GM19328 (cell line): ENCODE measurements around the gene LRSAM1.

Source experiments
- ATAC-seq: cut with Tn5 transposase; IDR thresholded peaks from one replicate; pipeline ENCODE4 v1.9.1; 2021; ENCODE audit warnings: mild to moderate bottlenecking, moderate library complexity; ENCODE audit not compliant: unreplicated experiment

Gene LRSAM1

DNA sequence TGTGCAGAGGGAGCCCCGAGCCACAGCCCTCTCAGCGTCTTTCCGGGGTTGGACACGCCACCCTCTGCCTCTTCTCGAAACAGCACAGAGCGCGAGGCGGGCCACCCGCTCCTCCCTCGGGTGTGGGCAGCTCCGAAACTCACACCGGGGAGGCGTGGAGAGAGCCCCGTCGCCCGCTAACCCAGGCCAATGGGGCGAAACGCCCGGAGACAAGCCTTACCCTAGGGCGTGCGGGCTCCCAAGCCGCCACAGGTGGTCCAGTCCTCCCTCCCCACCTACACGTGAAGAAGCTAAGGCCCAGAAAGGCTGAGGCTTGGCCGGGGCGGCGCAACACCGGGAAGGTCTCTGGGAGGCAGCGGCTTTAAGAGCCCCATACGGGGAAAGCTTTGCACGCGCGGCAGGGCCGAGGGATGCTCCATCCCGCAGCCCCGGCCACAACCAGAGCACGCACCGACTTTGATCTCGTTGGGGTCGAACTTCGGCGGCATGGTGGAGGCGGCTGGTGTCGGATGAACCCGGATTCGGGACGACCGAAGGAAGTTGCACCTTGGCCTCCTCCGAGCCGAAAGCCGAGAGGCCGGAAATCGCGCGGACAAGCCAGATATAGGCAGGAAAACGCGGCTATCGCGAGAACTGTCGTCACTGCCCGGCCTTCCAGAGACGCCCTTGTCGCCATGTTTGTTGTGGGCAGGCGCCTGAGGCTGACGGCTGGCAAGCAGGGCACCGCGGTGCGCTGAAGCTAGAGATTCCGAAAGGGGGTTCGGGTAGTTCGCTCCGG lies at the start of gene LRSAM1, which contains the start of gene RPL12:
TSS of gene LRSAM1 (plus strand) at position 681 of the 778 bp plus-strand sequence. CDS start 3,018 bp downstream, outside the sequence.
TSS of gene RPL12 (minus strand) at position 577 of the 778 bp plus-strand sequence. CDS start at position 488, 89 bp downstream.
- peak; percentile 60 for ATAC-seq

DNA sequence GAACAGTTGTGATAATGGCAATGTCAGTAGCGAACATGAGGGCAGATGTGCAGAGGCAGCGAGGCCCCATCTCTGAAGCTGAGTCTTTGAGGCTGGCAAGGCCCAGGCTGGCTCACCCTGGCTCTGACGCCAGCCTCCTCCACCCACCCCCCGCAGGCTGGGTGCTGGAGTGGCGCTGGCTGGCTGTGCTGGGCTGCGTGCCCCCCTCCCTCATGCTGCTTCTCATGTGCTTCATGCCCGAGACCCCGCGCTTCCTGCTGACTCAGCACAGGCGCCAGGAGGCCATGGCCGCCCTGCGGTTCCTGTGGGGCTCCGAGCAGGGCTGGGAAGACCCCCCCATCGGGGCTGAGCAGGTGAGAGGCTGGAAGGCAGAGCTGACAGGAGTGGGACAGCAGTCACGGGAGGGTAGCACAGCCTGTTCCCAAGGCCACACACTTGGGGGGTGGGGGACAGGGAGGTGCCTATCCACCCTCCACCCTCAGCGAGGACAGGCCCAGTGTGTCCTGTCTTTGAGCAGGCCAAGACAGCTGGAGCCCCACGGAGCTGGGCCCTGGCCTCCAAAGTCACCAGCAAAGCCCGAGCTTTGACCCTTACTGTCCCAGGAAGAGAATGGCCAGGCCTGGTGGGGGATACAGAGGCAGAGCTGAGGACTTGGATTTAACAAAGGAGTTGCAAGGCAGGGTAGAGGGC lies 48.8 kb upstream of the LRSAM1 start:
- no peak for ATAC-seq

DNA sequence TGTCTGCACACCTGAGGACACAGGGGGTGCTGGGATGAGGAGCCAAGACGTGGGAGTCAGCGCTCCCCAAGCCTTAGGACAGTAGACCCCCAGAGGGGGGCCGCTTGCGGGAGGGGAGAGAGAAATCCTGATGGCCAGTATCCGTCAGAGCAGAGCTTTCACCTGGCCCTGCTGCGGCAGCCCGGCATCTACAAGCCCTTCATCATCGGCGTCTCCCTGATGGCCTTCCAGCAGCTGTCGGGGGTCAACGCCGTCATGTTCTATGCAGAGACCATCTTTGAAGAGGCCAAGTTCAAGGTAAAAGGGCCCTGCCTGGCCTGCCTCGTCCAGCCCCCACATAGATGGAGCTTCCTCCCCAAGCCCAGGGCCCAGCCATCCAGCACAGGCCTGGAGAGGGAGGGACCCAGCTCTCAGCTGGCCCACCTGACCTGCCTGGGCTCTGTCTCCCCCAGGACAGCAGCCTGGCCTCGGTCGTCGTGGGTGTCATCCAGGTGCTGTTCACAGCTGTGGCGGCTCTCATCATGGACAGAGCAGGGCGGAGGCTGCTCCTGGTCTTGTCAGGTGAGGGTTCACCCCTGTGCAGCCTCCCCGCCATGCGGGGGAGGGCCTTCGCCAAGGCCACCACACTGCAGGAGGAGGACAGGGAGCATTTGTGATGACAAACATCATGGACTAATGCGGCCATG lies 47.7 kb upstream of the LRSAM1 start:
- no peak for ATAC-seq

DNA sequence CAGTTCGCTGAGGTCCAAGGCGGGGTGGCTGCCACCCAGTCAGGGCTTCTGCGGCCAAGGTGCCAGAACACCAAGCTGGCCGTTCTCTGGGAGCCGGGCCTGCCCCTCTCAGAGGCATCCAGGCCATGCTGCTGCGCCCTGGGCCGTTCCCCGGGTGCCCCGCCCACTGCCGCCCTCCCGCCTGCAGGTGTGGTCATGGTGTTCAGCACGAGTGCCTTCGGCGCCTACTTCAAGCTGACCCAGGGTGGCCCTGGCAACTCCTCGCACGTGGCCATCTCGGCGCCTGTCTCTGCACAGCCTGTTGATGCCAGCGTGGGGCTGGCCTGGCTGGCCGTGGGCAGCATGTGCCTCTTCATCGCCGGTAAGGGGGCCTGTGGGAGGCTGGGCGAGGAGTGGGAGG lies 46.7 kb upstream of the LRSAM1 start:
- ATAC-seq: no peak

DNA sequence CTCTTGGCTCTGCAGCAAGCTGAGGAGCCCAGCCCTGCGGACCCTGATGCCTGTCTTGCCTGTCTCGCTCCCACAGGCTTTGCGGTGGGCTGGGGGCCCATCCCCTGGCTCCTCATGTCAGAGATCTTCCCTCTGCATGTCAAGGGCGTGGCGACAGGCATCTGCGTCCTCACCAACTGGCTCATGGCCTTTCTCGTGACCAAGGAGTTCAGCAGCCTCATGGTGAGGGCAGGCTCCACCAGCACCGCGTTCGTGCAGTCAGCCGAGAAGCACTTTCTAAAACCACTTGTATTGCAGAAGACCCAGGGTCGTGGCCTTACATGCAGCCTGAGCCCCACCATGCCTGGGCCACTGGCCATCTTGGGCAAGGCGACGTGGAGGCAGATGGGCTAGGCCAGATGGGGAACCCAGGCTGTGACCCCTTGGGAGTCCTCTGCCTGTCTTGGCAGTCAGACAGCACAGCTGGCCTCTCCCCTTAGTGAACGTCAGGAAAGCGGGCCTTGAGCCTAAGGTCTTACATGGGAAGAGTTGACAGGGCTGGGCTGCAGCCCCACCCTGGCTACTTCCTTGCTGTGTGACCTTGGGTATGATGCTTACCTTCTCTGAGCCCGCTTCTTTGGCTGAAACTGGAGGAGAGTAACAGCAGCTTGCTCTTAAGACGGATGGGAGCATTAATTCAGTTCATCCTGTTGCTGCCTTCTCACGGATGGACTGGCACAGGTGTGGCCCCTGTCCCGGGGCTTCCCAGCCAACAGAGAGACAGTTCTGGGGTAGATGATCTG lies 45.8 kb upstream of the LRSAM1 start:
- no peak for ATAC-seq

DNA sequence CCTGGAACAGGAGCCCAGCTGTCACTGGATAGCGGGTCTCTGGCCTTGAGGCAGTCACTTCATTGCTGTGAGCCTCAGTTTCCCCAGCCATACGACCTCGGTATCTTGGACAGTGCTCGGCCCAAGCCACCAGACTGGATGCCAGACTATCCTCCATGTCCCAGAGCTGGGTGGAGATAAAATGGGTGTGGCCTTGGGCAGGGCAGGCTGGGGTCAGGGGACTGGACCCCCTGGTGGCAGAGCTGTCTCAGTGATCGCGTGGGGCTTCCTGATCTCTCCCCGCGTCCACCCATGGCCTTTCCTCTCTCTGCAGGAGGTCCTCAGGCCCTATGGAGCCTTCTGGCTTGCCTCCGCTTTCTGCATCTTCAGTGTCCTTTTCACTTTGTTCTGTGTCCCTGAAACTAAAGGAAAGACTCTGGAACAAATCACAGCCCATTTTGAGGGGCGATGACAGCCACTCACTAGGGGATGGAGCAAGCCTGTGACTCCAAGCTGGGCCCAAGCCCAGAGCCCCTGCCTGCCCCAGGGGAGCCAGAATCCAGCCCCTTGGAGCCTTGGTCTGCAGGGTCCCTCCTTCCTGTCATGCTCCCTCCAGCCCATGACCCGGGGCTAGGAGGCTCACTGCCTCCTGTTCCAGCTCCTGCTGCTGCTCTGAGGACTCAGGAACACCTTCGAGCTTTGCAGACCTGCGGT lies 44.4 kb upstream of the LRSAM1 start:
- no peak for ATAC-seq

DNA sequence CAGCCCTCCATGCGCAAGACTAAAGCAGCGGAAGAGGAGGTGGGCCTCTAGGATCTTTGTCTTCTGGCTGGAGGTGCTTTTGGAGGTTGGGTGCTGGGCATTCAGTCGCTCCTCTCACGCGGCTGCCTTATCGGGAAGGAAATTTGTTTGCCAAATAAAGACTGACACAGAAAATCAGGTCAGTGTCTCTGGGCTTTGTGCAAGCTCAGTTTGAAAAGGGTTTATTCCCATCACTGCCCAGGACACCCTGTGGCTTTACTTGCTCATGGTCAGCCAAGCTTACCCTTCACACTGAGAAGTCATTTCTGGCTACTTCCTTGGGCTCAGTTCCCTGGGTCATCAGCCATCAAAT lies 43.8 kb upstream of the LRSAM1 start:
- no peak for ATAC-seq

DNA sequence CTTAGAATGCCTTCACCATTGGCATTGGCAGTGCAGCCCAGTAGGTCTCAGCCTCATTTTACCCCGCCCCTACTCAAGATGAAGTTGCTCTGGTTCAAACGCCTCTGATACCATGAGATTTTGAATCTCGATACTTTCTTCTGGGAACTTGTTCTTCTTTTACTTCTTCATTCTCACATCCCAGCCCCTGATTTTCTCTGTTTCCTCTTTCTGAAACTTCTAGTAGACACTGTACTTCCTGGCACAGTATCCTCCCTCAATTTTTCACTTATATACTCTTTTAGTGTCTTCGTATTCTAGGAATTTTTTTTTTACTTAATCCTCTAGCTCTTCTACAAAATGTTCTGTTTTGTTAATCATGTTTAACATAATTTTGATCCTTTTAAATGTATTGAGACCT lies 40.2 kb upstream of the LRSAM1 start:
- ATAC-seq: no peak

DNA sequence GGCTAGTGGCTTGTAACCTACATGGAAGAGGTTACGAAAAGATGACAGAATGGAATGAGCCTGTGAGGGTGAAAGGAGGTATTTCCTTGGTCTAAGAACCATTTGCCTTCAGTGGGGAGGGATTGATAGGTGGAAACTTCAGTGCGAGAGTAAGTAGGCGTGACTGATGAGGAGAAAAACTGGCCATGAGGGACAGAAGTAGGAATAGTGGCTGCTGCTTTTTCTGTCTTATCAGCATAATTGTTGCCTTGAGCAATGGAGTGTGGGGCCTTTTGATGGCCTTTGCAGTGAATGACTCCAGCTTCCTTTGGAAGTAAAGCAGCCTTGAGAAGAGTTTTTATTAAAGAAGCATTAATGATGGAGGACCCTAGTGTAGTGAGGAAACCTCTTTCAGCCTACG lies 36.2 kb upstream of the LRSAM1 start:
- ATAC-seq: no peak

DNA sequence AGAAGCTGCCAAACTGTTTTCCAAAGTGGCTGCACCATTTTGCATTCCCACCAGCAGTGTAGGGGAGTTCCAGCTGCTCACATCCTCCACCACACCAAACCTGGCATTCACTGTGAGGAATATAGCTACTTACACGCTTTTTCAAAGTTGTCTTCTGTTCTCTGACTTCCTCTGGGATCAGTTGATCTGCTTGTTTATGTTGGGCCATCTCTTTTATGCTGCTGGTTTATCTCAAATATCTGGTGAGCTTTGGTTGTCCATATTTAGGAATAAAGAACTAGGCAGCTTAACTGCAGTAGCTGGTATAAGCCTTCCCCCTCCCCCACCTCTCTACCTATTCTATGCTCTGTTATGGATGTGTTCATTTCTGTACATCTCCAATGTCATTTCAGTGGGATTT lies 35.7 kb upstream of the LRSAM1 start:
- no peak for ATAC-seq

DNA sequence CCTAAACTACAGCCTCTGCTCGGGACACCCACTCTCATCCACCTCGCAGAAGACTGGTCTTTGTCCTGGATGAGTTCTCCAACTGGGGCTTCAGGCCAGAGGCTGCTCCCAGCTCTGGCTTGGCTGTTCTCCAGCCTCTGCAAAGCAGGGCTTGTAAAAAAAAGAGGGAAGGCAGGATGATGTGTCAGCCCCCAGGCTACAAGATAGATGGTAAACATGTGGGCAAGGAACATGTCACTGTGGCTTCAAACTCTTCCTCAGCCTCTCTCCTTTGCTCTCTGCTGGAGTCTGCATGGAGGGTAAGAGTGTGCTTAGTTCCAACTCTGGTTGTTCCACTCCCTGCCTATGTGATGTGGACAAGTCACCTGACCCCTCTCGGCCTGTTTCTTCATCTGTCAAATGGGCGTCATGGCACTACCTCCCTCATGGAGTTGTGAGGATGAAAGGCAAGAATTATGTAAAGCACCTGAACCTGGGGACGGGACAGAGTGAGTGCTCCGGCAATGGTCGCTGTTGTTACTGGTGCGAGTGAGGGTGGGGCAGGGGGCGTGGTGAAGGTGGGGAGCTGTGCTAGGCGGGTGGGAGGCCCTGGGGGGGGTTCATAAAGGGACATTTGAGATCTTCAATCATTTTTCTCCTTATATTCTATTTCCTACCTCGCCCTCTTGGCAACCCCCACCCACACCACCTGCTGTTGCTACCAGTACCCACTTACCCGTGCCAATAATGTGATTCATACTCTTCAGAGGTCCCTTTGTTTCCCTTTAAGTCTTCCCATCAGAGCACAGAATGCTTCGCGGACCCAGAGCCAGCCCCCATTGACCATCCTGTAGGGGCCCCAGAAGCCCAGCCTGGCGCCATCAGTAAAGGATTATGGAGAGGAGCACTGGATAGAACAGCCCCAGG lies 33.9 kb upstream of the LRSAM1 start:
- ATAC-seq: no peak

DNA sequence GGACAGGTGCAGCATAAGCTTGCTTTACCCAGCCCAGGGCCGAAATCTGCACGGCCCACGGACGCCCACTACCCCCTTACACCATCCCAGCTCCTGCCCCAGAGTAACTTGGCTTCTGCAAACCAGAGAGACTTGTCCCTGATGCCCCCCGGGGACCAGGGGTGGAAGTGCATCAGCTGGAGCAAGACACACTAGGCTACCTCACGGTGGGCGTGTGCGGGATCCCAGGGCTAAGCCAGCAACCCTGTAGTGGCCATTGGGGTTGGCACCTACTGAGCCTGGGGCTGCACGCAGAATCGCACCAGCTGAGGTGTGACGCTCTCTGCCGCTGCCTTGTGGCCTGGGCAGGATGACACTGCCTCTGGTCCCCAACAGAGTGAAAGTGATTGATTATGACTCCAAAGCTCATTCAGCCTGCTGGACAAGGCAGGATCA lies 33.3 kb upstream of the LRSAM1 start:
- ATAC-seq: no peak

DNA sequence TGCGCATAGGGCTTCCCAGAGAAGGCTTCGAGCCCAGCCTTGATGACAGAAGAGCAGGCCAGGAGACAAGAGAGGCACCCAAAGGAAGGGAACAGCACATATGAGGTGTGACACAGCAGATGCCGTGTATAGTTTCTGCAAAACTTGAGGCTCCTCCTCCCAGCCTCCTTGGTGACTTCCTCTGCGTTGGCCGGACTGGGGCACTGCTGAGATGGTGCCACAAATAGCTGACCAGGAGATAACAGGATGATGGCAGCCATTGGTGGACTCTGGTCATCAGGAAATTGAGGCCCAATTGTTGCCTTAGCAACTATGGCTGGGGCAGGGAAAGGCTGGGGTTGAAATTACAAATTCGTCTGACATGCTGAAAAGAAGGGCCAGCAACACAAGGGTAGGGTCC lies 32.0 kb upstream of the LRSAM1 start:
- ATAC-seq: no peak

DNA sequence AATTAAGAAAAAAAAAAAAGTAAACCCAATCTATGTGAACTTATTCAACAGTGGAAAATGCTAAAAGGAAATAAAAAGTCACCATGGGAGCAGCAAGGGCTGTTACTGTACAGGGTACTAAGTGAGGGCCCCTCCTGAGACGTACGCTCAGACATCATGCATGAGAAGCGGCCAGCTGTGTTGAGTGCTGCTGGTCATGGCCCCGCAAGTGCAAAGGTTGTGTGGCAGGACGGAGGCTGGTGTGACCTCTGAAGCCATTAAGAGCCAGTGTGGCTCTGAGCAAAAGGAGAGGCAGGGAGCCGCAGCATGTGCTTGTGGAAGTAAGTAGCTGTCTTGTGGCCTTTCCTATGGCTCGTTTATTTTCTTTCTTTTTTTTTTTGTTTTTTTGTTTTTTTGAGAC lies 30.3 kb upstream of the LRSAM1 start:
- no peak for ATAC-seq

DNA sequence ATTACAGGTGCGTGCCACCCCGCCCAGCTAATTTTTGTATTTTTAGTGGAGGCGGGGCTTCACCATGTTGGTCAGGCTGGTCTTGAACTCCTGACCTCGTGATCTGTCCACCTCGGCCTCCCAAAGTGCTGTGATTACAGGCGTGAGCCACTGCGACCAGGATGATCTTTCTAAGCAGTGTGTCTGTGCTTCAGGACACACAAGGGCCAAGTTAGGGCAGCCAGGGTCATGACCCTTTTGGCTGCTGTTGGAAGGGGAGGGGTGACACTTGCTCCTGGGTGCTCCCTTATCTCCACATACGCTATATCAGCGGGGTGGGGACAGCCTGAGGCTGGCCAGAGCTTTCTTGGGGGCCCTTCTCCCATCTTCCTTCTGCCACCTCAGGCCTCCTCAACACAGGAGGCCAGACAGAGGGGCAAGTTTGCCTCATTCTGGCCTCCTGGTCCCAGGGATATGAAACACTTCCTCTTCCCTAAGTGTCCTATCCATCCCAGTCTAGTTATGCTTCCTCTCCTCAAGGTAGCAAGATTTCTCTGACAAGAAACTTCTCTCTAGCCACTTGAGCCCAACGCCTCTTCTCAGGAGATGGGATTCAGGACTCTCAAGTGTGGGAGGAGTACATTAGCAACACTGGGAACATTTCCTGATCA lies 29.1 kb upstream of the LRSAM1 start:
- ATAC-seq: no peak

DNA sequence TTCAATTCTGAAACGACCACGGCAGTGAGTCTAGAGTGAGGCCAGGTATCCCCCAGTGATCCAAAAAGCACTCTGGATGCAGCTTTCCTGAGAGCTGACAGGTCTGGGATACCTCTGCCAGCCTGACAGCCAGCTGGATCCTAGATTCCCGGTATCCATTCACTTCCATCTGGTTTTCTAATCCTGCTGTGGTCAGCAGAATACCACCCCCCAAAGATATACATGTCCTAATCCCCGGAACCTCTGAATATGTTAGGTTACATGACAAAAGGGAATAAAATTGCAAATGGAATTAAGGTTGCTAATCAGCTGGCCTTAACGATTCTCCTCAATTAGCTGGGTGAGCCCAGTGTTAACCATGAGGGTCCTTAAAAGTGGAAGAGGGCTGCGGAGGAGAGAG lies 28.5 kb upstream of the LRSAM1 start:
- no peak for ATAC-seq

DNA sequence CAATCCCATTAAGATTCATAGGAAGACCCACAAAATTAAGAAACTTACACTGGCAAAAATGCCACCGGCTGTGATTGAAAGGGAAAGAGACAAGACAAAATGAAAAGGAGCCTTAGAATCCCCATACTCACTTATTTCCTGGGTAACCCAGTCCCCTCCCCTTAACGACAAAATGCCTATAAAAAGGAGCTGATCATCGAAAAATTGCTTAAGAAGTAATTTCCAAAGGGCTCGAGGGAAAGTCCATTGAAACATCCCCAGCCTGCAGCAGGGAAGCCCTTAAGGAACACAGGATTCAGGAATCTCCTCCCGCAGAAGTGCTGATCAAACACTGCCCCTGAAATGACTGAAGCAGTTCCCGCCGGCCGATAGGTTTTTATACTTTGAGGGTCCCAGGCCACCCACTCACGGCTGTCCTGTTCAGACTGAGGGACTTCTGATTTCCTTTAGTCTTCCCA lies 27.8 kb upstream of the LRSAM1 start:
- ATAC-seq: no peak

DNA sequence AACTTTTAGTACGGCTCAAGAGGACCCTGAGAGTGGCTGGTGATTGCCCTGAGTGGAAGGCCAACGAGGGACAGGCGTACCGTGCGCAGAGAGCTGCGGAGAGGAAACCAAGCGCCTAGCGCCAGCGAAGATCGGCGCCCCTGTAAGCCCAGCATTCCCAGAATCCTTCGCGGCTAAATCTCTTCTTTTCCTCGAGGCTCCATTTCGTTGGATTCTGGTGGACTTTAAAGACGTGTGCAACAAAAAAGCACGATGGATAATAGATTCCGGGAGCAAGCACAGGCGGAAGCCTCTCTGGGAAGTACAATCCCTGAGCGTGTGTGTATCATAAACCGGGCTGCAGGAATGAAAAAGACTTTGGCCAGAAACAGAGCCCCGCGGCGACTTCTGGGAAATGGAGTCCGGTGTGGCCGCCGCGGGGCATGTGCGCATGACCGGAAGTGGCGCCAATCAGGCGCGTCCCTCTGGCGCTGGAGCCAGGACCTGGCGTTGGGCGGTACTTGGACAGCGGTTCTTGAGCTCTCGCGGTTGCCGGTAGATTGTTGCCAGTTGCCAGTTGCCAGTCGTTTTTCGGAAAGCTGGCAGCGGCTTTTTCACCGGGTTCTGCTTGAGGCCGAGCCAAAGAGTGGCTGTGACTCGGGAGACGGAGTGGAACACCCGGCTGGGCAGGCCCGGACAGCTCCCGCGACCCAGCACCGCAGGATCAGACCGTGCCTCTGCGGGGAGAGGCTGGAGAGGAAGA lies 27.2 kb upstream of the LRSAM1 start, which contains the start of gene ZNF79:
TSS of gene ZNF79 (plus strand) at position 449 of the 742 bp plus-strand sequence. CDS start 406 bp downstream, outside the sequence.
- ATAC-seq: peak; percentile 77
